RCC 7860 (cell line): ENCODE data around the gene UPP2.

Experiments
- DNase-seq: peaks from one replicate; pipeline ENCODE4 v3.0.0-alpha.2; 2015; ENCODE audit warnings: low spot score
- FAIRE-seq: peaks from 2 replicates; lab custom pipeline; 2012; peaks lifted over from hg19 to GRCh38; lab: Jason Lieb, UNC

UPP2 gene

GRCh38 chr2:158101384-158101926 is at the start of gene UPP2:
TSS of gene UPP2 (plus strand) at chr2:158101876. CDS start at chr2:158102064, 188 bp downstream.
- FAIRE-seq (no peak), DNase-seq (no peak)

GRCh38 chr2:158052761-158053160 is 48.9 kb upstream of the UPP2 start:
- DNase-seq (no peak), FAIRE-seq (no peak)

GRCh38 chr2:158056875-158057274 is 44.8 kb upstream of the UPP2 start:
- DNase-seq (no peak), FAIRE-seq (no peak)

DNA sequence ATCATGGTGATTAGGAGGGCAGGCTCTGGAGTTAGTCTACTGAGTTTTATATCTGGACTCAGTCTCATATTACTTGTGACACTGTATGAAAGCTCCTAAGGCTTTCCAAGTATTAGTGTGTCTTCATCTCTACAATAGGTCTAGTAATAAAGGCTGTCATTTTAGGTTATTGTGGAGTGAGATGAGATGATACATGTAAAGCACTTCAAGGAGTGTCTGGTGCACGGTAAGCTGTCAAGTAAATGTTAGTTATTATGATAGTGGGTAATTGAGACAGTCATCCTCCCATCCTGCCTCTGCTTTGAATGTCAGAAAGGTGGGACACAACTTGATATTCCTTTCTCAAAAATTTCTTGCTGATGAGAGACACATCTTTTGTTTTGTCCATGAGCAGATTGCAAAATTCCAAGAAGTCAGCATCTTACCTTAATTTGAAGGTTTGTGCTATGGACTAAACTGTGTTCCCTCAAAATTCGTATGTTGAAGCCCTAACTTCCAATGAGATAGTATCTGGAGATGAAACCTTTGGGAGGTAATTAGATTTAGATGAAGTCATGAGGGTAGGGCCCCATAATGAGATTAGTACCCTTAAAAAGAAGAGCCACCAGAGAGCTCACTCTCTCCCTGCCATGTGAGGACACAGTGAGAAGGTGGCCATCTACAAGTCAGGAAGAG is 41.4 kb upstream of the UPP2 start:
- FAIRE-seq: no peak
- no peak for DNase-seq

DNA sequence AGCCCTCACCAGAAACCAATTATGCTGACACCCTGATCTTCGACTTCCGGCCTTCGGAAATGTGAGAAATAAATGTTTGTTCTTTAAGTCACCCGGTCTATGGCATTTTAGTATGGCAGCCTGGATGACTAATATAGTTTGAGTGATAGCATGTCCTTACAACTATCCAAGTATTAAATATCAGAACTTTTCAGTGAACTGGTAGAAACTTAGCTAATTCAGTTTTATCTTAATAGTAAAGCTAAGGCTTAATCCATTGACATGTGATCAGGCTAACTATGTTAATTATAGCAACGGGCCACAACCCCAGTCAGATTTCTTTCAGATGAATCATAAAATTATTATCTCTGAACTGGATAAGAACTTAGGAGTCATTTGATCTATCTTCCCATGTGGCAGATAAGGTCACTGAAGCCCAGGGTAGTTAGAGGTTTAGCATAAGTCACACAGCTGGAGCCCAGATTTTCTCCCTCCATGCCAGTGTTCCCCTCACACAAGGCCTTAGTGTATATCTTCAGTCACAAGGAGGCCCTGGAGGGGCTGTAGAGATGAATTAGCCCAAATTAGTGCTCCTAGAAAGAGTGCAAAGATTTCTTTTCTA is 40.7 kb upstream of the UPP2 start:
- FAIRE-seq (no peak), DNase-seq (peak; percentile 35)

GRCh38 chr2:158061763-158062162 is 39.9 kb upstream of the UPP2 start:
- no peak for FAIRE-seq
- no peak for DNase-seq

DNA sequence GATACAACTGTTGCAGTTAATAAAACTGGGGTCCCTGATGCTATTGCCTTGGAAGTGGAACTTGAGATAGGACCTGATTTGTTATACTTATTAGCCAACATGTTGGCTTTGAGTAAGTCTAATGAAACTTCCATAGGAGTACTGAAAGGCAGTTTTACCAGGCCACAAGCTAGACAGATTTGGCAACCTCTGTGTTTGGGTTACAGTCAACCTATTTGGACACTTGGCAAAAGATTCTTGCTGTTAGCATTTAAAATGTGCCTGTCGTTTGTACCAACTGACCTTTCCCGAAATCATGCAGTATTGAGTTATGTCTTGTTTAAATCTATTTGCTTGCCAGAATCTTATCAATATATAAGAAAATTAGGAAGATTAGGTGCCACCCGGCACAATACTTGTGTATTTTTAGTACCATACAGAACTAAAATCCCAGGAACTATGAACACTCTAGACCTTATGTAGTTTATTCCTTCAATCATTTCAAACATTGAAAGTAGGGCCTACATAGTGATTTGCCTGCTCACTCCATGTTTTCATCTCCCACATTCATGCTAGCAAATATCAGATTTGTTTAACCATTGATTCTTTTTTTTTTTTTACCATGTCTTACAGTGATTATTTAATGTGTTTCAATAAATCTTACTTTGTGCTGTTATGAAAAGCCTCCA is 35.5 kb upstream of the UPP2 start:
- no peak for DNase-seq
- FAIRE-seq: no peak

- FAIRE-seq: no peak
Observed at GRCh38 chr2:158071018-158071417, 30.7 kb upstream of the UPP2 start.

GRCh38 chr2:158072361-158072760 is 29.3 kb upstream of the UPP2 start:
- DNase-seq (no peak), FAIRE-seq (no peak)

More at GRCh38 chr2:158071018-158071417, 30.7 kb upstream of the UPP2 start:
- DNase-seq: no peak

GRCh38 chr2:158079672-158080071 is 22.0 kb upstream of the UPP2 start:
- FAIRE-seq: peak; percentile 60
- DNase-seq: peak; percentile 68

- DNase-seq (no peak), FAIRE-seq (no peak)
Observed at GRCh38 chr2:158088093-158088492, 13.6 kb upstream of the UPP2 start.

- FAIRE-seq (no peak), DNase-seq (no peak)
Observed at GRCh38 chr2:158089322-158089721, 12.4 kb upstream of the UPP2 start.

- no peak for DNase-seq
- no peak for FAIRE-seq
Observed at GRCh38 chr2:158091647-158092046, 10.0 kb upstream of the UPP2 start.

- DNase-seq (peak; percentile 18), FAIRE-seq (peak; percentile 84)
Observed at GRCh38 chr2:158094487-158095092, 7.1 kb upstream of the UPP2 start.

GRCh38 chr2:158095269-158095668 is 6.4 kb upstream of the UPP2 start:
- FAIRE-seq (no peak), DNase-seq (no peak)

GRCh38 chr2:158095912-158096311 is 5.8 kb upstream of the UPP2 start:
- FAIRE-seq: no peak
- no peak for DNase-seq

DNA sequence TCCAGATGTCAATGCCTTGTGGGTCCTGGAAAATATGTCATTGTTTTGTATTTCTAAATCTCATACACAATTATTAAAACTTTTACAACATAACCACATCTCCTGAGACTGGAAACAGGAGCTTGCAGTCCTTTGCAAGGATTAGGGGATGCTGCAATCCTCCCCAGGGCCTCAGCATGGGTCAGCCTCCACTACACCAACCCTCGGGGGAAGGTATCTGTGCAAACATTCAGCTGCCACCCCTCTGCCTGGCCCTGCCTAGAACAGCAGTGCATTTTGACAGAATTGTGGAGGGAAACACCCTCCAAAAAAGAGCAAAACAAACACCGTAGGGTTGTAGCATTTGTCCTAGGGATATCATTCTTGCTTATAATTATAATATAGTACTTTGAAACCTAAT is 4.2 kb upstream of the UPP2 start:
- FAIRE-seq: no peak

GRCh38 chr2:158098178-158098577 is 3.5 kb upstream of the UPP2 start:
- no peak for DNase-seq
- FAIRE-seq: no peak

More for the DNA sequence above, 4.2 kb upstream of the UPP2 start:
- DNase-seq: no peak

DNA sequence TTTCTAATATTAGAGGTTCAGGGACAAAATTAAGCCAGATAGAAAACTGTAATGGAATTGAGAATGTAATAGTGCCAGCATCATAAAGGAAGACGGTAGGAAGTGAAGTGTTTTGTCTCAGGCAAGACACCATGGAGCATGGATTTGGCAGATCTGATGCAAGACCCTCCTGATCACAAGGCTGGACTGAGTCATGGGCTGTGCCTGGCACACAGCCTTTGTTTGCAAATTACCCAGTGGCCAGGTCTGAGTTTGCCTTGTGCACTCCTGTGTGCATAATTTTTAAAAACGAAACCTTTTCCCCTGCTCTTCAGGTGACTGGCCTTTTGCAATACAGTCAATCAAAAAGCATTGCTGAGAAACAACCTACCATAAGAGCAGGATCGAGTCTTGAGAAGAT is 2.0 kb upstream of the UPP2 start:
- FAIRE-seq: peak; percentile 16
- DNase-seq: peak; percentile 49

DNA sequence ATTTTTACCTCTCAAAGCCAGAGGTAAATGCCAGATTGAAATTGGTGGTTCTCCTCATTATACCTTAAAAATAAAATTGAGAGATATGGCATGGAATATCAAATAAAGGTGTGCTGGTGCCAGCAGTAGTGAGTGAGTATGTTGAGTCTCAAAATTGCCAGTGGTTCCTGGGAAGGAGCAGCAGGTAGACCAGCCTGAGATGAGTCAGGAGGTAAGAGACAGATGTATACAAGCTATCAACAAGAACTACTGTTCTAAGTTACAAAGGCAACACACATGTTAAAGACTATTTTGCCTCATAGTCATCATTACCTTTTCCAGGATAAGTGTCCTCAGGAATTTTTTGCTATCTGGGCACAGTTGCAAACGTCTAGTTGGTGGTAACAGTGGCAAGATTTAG is 1.3 kb upstream of the UPP2 start:
- no peak for DNase-seq
- no peak for FAIRE-seq

DNA sequence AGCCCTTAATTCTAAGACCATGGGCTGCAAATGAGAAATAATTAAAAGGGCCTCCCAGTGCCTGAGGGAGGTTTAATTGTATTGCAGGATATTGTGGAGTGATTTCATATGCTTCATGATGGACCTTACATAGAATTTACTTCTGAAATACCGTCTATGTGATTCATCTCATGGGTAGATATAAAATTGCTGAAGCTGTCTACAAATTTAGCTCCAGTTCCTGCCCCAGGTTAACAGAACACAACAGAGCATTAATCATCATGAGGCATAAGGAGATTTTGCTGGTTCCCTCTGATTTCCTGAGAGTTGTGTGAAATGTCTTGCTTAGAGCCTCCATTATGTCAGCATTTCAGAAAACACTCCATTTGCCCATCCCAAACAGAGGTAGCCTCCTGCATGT is 770 bp downstream of the UPP2 start:
- DNase-seq: no peak

More for the DNA sequence above, 770 bp downstream of the UPP2 start:
- FAIRE-seq: no peak
